ENCODE measurements around the gene AGPAT2. TPM values are rescaled to one million over a fixed set of nuclear protein-coding genes. Genes with fewer than 3 reads are reported as not detected.

The AGPAT2 gene
- total RNA-seq, 1 donor from 2014 or later = 49.9 TPM

- DNase-seq (ENCODE audit: low read depth, low spot score) = no peak
These were observed 14.4 kb upstream of the AGPAT2 start for GRCh38 chr9:136701668-136702053.

GRCh38 chr9:136700959-136701667 lies 13.9 kb upstream of the AGPAT2 start:
- DNase-seq (ENCODE audit: low read depth, low spot score) = no peak

GRCh38 chr9:136700304-136700703 lies 13.0 kb upstream of the AGPAT2 start:
- DNase-seq (ENCODE audit: low read depth, low spot score) = no peak

- DNase-seq (ENCODE audit: low read depth, low spot score) = no peak
These were observed 11.5 kb upstream of the AGPAT2 start for GRCh38 chr9:136698635-136699246.

GRCh38 chr9:136697821-136698526 lies 10.7 kb upstream of the AGPAT2 start:
- DNase-seq (ENCODE audit: low read depth, low spot score) = no peak

- no peak for DNase-seq (ENCODE audit: low read depth, low spot score)
These were observed 10.0 kb upstream of the AGPAT2 start for GRCh38 chr9:136697146-136697820.

GRCh38 chr9:136696502-136696901 lies 9.2 kb upstream of the AGPAT2 start:
- DNase-seq (ENCODE audit: low read depth, low spot score) = no peak

GRCh38 chr9:136695955-136696354 lies 8.7 kb upstream of the AGPAT2 start:
- no peak for DNase-seq (ENCODE audit: low read depth, low spot score)

- DNase-seq (ENCODE audit: low read depth, low spot score) = no peak
These were observed 8.2 kb upstream of the AGPAT2 start for GRCh38 chr9:136695435-136695895.

- DNase-seq (ENCODE audit: low read depth, low spot score) = no peak
These were observed 7.6 kb upstream of the AGPAT2 start for GRCh38 chr9:136694872-136695247.

- no peak for DNase-seq (ENCODE audit: low read depth, low spot score)
These were observed 7.1 kb upstream of the AGPAT2 start for GRCh38 chr9:136694163-136694871.

- DNase-seq (ENCODE audit: low read depth, low spot score) = no peak
These were observed 6.4 kb upstream of the AGPAT2 start for GRCh38 chr9:136693490-136694162.

- no peak for DNase-seq (ENCODE audit: low read depth, low spot score)
These were observed 5.9 kb upstream of the AGPAT2 start for GRCh38 chr9:136693135-136693489.

GRCh38 chr9:136692185-136693134 lies 5.2 kb upstream of the AGPAT2 start:
- no peak for DNase-seq (ENCODE audit: low read depth, low spot score)

GRCh38 chr9:136691316-136692184 lies 4.3 kb upstream of the AGPAT2 start:
- DNase-seq (ENCODE audit: low read depth, low spot score) = no peak

- DNase-seq (ENCODE audit: low read depth, low spot score) = no peak
These were observed 3.6 kb upstream of the AGPAT2 start for GRCh38 chr9:136690806-136691261.

GRCh38 chr9:136690104-136690805 lies 3.0 kb upstream of the AGPAT2 start:
- no peak for DNase-seq (ENCODE audit: low read depth, low spot score)

- no peak for DNase-seq (ENCODE audit: low read depth, low spot score)
These were observed 1.8 kb upstream of the AGPAT2 start for GRCh38 chr9:136689108-136689460.

All from pulmonary artery endothelial cell (primary cell).